Ovary (tissue), 9 donors: ENCODE results near the gene AKAP8L. TPM values are rescaled to one million over a fixed set of nuclear protein-coding genes. Genes with fewer than 3 reads are reported as not detected.

Experiments
- DNase-seq, 5 donors: peaks; one replicate each; pipeline ENCODE4 v3.0.0-alpha.2; 2019 to 2020
- H3K27ac ChIP-seq, 2 donors: fragments of 200-600 bp; one replicate each; pipeline versions ENCODE4 v1.5.1 to v1.8.0; 2019 to 2022
- H3K27me3 ChIP-seq: fragments of 200-600 bp; one replicate; pipeline ENCODE4 v1.8.0; 2022
- H3K36me3 ChIP-seq: fragments of 200-600 bp; sonication (generic); one replicate; pipeline ENCODE4 v1.5.1; 2019
- H3K4me1 ChIP-seq: one replicate; pipeline ENCODE4 v1.8.1; 2013; ENCODE audit warnings: mild to moderate bottlenecking, moderate library complexity; ENCODE audit not compliant: insufficient read depth
- H3K4me3 ChIP-seq: fragments of 200-600 bp; sonication (generic); one replicate; pipeline ENCODE4 v1.5.1; 2017
- H3K9me3 ChIP-seq, 2 donors: fragments of 200-600 bp in 1 of 2; sonication (generic) in 1 of 2; one replicate each; pipeline versions ENCODE4 v1.5.1 to v1.8.1; 2013 to 2019; ENCODE audit warnings: mild to moderate bottlenecking in 1 of 2, moderate library complexity in 1 of 2
- EP300 ChIP-seq: sonication (generic); formaldehyde crosslinking; IDR thresholded peaks from one replicate; pipeline ENCODE4 v1.6.1; 2017; ENCODE audit warnings: antibody characterized with exemption
- POLR2A ChIP-seq: fragments of 450-650 bp; IDR thresholded peaks from one replicate; pipeline ENCODE4 v1.6.1; 2017; ENCODE audit warnings: antibody characterized with exemption, mild to moderate bottlenecking, moderate library complexity
- WGBS, 3 donors: extraction: QIAGEN DNeasy Blood & Tissue Kit in 1 of 3; methylation state at CpG; one replicate each; pipeline versions ENCODE4 v1.1.5 to v1.1.7; 2013 to 2017; 5-methylcytosine and 5-hydroxymethylcytosine counted together
- intact Hi-C, 4 donors: fragments of 100-400 bp; cut with DNase I; formaldehyde crosslinking; loops; one replicate each; pipeline versions ENCODE4 v1.11.0 to v1.15.1; 2022 to 2023
- polyA plus RNA-seq, 2 donors: library from polyadenylated mRNA; stranded (reverse); fragments of 200-250 nt in 1 of 2; fragments of 350-450 nt in 1 of 2; fragmentation: Illumina TruSeq in 1 of 2; extraction: RNeasy Lipid Tissue Mini Kit (QIAGEN cat#74804) in 1 of 2; gene quantifications; one replicate each; pipeline ENCODE4 v1.2.3, GENCODE V29; 2013 to 2014
- total RNA-seq, 7 donors: library from RNA; depleted of rRNA in 2 of 7; stranded (reverse); fragments of >200 nt in 2 of 7; fragmentation: NEBNext Ultra II Directional in 3 of 7; extraction: Animal tissue kit (Norgen Biotek cat#: 25700) in 3 of 7; gene quantifications; one replicate each; pipeline versions ENCODE4 v1.1.0 to v1.2.4, GENCODE V29; 2016 to 2023
- TF ChIP-seq, protein P1 (sequence below), 3 donors: fragments of 450-650 bp in 2 of 3; fragments of 200-600 bp in 1 of 3; IDR thresholded peaks; one replicate each; pipeline versions ENCODE4 v1.5.1 to v1.8.0; 2016 to 2022; ENCODE audit warnings: antibody characterized with exemption in 3 of 3, mild to moderate bottlenecking in 1 of 3
- donor health status: DM: no; HTN: no; CAD: no; lungs with moderate emphysema.
- donor health status: DM: no; HTN: no; CAD: no.
- donor health status: Bipolar disorder and iron deficiency.
- donor health status: DM: yes; HTN: yes; CAD: no.
- donor health status: DM: no; HTN: no; CAD: no.
- donor health status: DM: yes; HTN: yes; CAD: no.

The AKAP8L gene
- total and polyA plus RNA-seq, 9 donors: 70.3 to 121 (median 93.0) TPM

DNA sequence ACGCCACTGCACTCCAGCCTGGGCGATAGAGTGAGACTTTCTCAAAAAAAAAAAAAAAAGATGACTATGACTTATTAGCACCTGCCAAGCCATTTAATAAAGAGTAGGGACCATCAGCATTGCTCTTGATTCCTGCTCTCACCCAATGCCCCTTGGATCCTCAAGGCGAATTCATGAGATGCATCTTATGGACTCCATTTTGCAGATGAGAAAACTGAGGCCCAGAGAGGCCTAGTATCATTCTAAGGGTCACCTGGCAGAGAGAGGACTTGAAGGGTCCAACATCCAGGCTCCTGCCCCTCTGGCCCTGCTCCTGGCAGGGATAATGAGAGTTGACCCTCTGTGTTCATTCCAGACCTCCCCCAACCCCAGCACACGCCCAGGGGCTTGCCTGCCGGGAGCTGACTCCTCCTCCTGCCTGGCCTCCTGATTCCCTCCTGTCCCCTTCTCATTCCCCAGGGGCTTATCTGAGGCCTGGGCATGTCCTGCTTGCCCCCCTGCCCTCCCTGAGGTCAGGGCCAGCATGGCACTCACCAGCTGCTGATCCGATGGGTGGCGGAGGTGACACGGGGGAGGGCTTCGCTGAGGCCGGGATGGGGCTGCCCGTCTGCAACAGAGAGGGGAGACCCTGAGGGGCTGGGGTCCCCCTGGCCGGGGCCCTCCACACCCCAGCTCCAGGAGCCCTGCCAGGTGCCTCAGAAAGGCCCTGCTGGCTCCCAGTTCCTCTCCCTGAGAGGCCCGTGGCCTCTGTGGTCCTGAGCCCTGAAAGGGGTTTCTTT is 23.5 kb upstream of the AKAP8L start:
- 66 to 74% (median 67%) methylated on average over 13 of the region's 13 CpGs for WGBS, 3 donors

DNA sequence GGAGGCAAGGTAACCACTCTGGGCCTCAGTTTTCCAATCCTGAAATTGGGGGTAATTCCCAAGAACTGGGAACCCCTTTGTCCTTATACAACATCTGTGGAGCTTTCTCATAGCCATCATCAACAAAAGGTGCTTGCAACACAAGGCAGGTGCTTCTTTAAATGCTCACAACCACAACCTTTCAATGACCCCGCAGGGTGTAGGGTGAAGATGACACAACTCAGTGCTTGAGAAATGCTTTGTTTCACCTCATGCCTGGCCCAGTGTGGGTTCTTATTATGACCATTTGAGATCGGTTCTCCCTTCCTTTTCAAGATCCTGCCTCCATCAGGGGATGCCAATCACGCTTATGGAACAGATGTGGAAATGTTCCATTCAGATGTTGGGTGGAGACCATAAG is 22.5 kb upstream of the AKAP8L start:
- TF ChIP-seq POLR2A (no peak), EP300 (no peak)
- TF ChIP-seq, protein P1, sequence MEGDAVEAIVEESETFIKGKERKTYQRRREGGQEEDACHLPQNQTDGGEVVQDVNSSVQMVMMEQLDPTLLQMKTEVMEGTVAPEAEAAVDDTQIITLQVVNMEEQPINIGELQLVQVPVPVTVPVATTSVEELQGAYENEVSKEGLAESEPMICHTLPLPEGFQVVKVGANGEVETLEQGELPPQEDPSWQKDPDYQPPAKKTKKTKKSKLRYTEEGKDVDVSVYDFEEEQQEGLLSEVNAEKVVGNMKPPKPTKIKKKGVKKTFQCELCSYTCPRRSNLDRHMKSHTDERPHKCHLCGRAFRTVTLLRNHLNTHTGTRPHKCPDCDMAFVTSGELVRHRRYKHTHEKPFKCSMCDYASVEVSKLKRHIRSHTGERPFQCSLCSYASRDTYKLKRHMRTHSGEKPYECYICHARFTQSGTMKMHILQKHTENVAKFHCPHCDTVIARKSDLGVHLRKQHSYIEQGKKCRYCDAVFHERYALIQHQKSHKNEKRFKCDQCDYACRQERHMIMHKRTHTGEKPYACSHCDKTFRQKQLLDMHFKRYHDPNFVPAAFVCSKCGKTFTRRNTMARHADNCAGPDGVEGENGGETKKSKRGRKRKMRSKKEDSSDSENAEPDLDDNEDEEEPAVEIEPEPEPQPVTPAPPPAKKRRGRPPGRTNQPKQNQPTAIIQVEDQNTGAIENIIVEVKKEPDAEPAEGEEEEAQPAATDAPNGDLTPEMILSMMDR (IDR thresholded peaks at IDR 0.05): no peak
- H3K27ac ChIP-seq: no peak overlapping the region
- H3K4me3 ChIP-seq: no peak overlapping the region
- H3K9me3 ChIP-seq: no peaks in the 10 kb centered on the region
- intact Hi-C loops: no loop called here
- no peaks in the 10 kb centered on the region for H3K4me1 ChIP-seq
- no peaks in the 10 kb centered on the region for H3K27me3 ChIP-seq
- WGBS, 3 donors: 89 to 96% (median 91%) methylated on average over 3 of the region's 3 CpGs
- DNase-seq: no peak
- no peaks in the 10 kb centered on the region for H3K36me3 ChIP-seq

More for the DNA sequence above, 23.5 kb upstream of the AKAP8L start:
- TF ChIP-seq, protein P1 (IDR thresholded peaks at IDR 0.05): no peak
- TF ChIP-seq EP300: no peak
- no peak for TF ChIP-seq POLR2A
- Histone ChIP-seq H3K4me3 (no peak overlapping the region), H3K9me3 (no peaks in the 10 kb centered on the region), H3K27ac (no peak overlapping the region), H3K36me3 (no peaks in the 10 kb centered on the region), H3K27me3 (no peaks in the 10 kb centered on the region), H3K4me1 (no peaks in the 10 kb centered on the region)
- intact Hi-C loops: no loop called here
- DNase-seq: peak in 2 of 5 donors; percentile 10 to 15

- H3K4me3 ChIP-seq: no peak overlapping the region
- no peaks in the 10 kb centered on the region for H3K36me3 ChIP-seq
- 88 to 90% (median 90%) methylated on average over 34 to 38 of the region's 38 CpGs for WGBS, 3 donors
- intact Hi-C loops: loop anchor here in 1 of 4 donors (10.0 kb wide), 1 partner anchor 65 kb away; the partner anchor contains the start of gene AKAP8
- H3K9me3 ChIP-seq: no peaks in the 10 kb centered on the region
- TF ChIP-seq, protein P1 (IDR thresholded peaks at IDR 0.05): no peak
- TF ChIP-seq EP300 (no peak), POLR2A (no peak)
- H3K4me1 ChIP-seq: no peaks in the 10 kb centered on the region
- no peaks in the 10 kb centered on the region for H3K27me3 ChIP-seq
- DNase-seq: peak in 1 of 5 donors; percentile 19
- H3K27ac ChIP-seq: no peak overlapping the region
These were observed 21.2 kb upstream of the AKAP8L start for GRCh38 chr19:15439821-15440641.

GRCh38 chr19:15439078-15439799 is 20.5 kb upstream of the AKAP8L start:
- Histone ChIP-seq H3K4me1 (no peaks in the 10 kb centered on the region), H3K36me3 (no peaks in the 10 kb centered on the region), H3K4me3 (no peak overlapping the region), H3K27me3 (no peaks in the 10 kb centered on the region), H3K27ac (no peak overlapping the region), H3K9me3 (no peaks in the 10 kb centered on the region)
- WGBS, 3 donors: 77 to 83% (median 81%) methylated on average over 18 to 25 of the region's 25 CpGs
- DNase-seq: no peak
- no peak for TF ChIP-seq POLR2A
- TF ChIP-seq, protein P1 (IDR thresholded peaks at IDR 0.05): no peak
- no peak for TF ChIP-seq EP300
- intact Hi-C loops: loop anchor here in 1 of 4 donors (10.0 kb wide), 1 partner anchor 64 kb away; the partner anchor contains the start of gene AKAP8
